ENCODE results near the gene SMARCE1. TPM values are rescaled to one million over a fixed set of nuclear protein-coding genes. Genes with fewer than 3 reads are reported as not detected.

SMARCE1 gene
- total RNA-seq, 2 donors from 2014 or later = 98.1 to 114 TPM

GRCh38 chr17:40613467-40614154, 34.0 kb downstream of the SMARCE1 start:
- ATAC-seq (replicated peaks in 1 of 2) (no peak), DNase-seq (no peak)
- Mint-ChIP-seq H3K4me3 (peak overlapping the region; percentile 78 to 79), H3K36me3 (ENCODE audit: insufficient read depth in 2 of 2) (no peaks in the 10 kb centered on the region), H3K4me1 (ENCODE audit: low read depth) (peaks cover 96% of the 10 kb centered on the region), H3K27me3 (ENCODE audit: low read depth) (no peaks in the 10 kb centered on the region), H3K9me3 (no peaks in the 10 kb centered on the region), H3K27ac (peak overlapping the region; percentile 83)

- peak; percentile 55 to 69 for DNase-seq
- no peaks in the 10 kb centered on the region for H3K36me3 Mint-ChIP-seq (ENCODE audit: insufficient read depth in 2 of 2)
- H3K9me3 Mint-ChIP-seq = no peaks in the 10 kb centered on the region
- H3K27ac Mint-ChIP-seq = peak overlapping the region; percentile 83
- H3K4me3 Mint-ChIP-seq = peak overlapping the region; percentile 78 to 79
- peak in 1 of 2 donors; percentile 12 for ATAC-seq (replicated peaks in 1 of 2)
- peaks cover 100% of the 10 kb centered on the region for H3K4me1 Mint-ChIP-seq (ENCODE audit: low read depth)
- H3K27me3 Mint-ChIP-seq (ENCODE audit: low read depth) = no peaks in the 10 kb centered on the region
Observed at GRCh38 chr17:40612599-40613244, 34.9 kb downstream of the SMARCE1 start.

- H3K4me1 Mint-ChIP-seq (ENCODE audit: low read depth) = peaks cover 100% of the 10 kb centered on the region
- H3K4me3 Mint-ChIP-seq = peak overlapping the region; percentile 78 to 82
- no peaks in the 10 kb centered on the region for H3K27me3 Mint-ChIP-seq (ENCODE audit: low read depth)
- DNase-seq (no peak), ATAC-seq (replicated peaks in 1 of 2) (no peak)
- H3K27ac Mint-ChIP-seq = peak overlapping the region; percentile 84
- no peaks in the 10 kb centered on the region for H3K36me3 Mint-ChIP-seq (ENCODE audit: insufficient read depth in 2 of 2)
- H3K9me3 Mint-ChIP-seq = no peaks in the 10 kb centered on the region
Observed at GRCh38 chr17:40611840-40612474, 35.7 kb downstream of the SMARCE1 start.

- peak overlapping the region; percentile 93 for H3K27ac Mint-ChIP-seq
- ATAC-seq (replicated peaks in 1 of 2) (peak; percentile 29 to 44), DNase-seq (peak in 1 of 2 donors; percentile 47)
- H3K4me3 Mint-ChIP-seq = peak overlapping the region; percentile 78 to 82
- H3K27me3 Mint-ChIP-seq (ENCODE audit: low read depth) = no peaks in the 10 kb centered on the region
- peaks cover 100% of the 10 kb centered on the region for H3K4me1 Mint-ChIP-seq (ENCODE audit: low read depth)
- H3K9me3 Mint-ChIP-seq = no peaks in the 10 kb centered on the region
- no peaks in the 10 kb centered on the region for H3K36me3 Mint-ChIP-seq (ENCODE audit: insufficient read depth in 2 of 2)
Observed at GRCh38 chr17:40610359-40610758, 37.3 kb downstream of the SMARCE1 start.

GRCh38 chr17:40608061-40608581, 39.5 kb downstream of the SMARCE1 start:
- H3K9me3 Mint-ChIP-seq = no peaks in the 10 kb centered on the region
- H3K27me3 Mint-ChIP-seq (ENCODE audit: low read depth) = no peaks in the 10 kb centered on the region
- no peaks in the 10 kb centered on the region for H3K36me3 Mint-ChIP-seq (ENCODE audit: insufficient read depth in 2 of 2)
- H3K4me1 Mint-ChIP-seq (ENCODE audit: low read depth) = peaks cover 99% of the 10 kb centered on the region
- H3K27ac Mint-ChIP-seq = peak overlapping the region; percentile 71
- H3K4me3 Mint-ChIP-seq = peak overlapping the region; percentile 74 to 76
- peak; percentile 56 to 59 for DNase-seq
- ATAC-seq (replicated peaks in 1 of 2) = peak; percentile 70 to 71

- DNase-seq = peak; percentile 66
- peak; percentile 26 to 34 for ATAC-seq (replicated peaks in 1 of 2)
- no peaks in the 10 kb centered on the region for H3K9me3 Mint-ChIP-seq
- peaks cover 99% of the 10 kb centered on the region for H3K4me1 Mint-ChIP-seq (ENCODE audit: low read depth)
- peak overlapping the region; percentile 74 to 76 for H3K4me3 Mint-ChIP-seq
- H3K36me3 Mint-ChIP-seq (ENCODE audit: insufficient read depth in 2 of 2) = no peaks in the 10 kb centered on the region
- H3K27me3 Mint-ChIP-seq (ENCODE audit: low read depth) = no peaks in the 10 kb centered on the region
- peak overlapping the region; percentile 71 for H3K27ac Mint-ChIP-seq
Observed at GRCh38 chr17:40607641-40608040, 40.0 kb downstream of the SMARCE1 start.

GRCh38 chr17:40606548-40607353, 40.9 kb downstream of the SMARCE1 start:
- Mint-ChIP-seq H3K4me3 (peak overlapping the region; percentile 79 to 82), H3K4me1 (ENCODE audit: low read depth) (peaks cover 99% of the 10 kb centered on the region), H3K36me3 (ENCODE audit: insufficient read depth in 2 of 2) (no peaks in the 10 kb centered on the region), H3K9me3 (no peaks in the 10 kb centered on the region), H3K27me3 (ENCODE audit: low read depth) (no peaks in the 10 kb centered on the region), H3K27ac (no peak overlapping the region)
- ATAC-seq (replicated peaks in 1 of 2) (no peak), DNase-seq (no peak)

- peaks cover 99% of the 10 kb centered on the region for H3K4me1 Mint-ChIP-seq (ENCODE audit: low read depth)
- H3K4me3 Mint-ChIP-seq = peak overlapping the region; percentile 79 to 82
- H3K9me3 Mint-ChIP-seq = no peaks in the 10 kb centered on the region
- DNase-seq (peak; percentile 78 to 86), ATAC-seq (replicated peaks in 1 of 2) (peak; percentile 65 to 68)
- H3K27me3 Mint-ChIP-seq (ENCODE audit: low read depth) = no peaks in the 10 kb centered on the region
- H3K27ac Mint-ChIP-seq = peak overlapping the region; percentile 84
- no peaks in the 10 kb centered on the region for H3K36me3 Mint-ChIP-seq (ENCODE audit: insufficient read depth in 2 of 2)
Observed at GRCh38 chr17:40605306-40605705, 42.3 kb downstream of the SMARCE1 start.

GRCh38 chr17:40604327-40605080, 43.1 kb downstream of the SMARCE1 start:
- Mint-ChIP-seq H3K36me3 (ENCODE audit: insufficient read depth in 2 of 2) (no peaks in the 10 kb centered on the region), H3K9me3 (no peaks in the 10 kb centered on the region), H3K27me3 (ENCODE audit: low read depth) (no peaks in the 10 kb centered on the region), H3K27ac (peak overlapping the region; percentile 84), H3K4me3 (peak overlapping the region; percentile 79 to 82), H3K4me1 (ENCODE audit: low read depth) (peaks cover 99% of the 10 kb centered on the region)
- DNase-seq = no peak
- ATAC-seq (replicated peaks in 1 of 2) = peak in 1 of 2 donors; percentile 1

GRCh38 chr17:40602445-40603443, 44.9 kb downstream of the SMARCE1 start:
- peak overlapping the region; percentile 79 to 82 for H3K4me3 Mint-ChIP-seq
- peak overlapping the region; percentile 86 for H3K27ac Mint-ChIP-seq
- H3K36me3 Mint-ChIP-seq (ENCODE audit: insufficient read depth in 2 of 2) = no peaks in the 10 kb centered on the region
- ATAC-seq (replicated peaks in 1 of 2) (peak; percentile 51 to 57), DNase-seq (peak; percentile 82 to 93)
- H3K4me1 Mint-ChIP-seq (ENCODE audit: low read depth) = peaks cover 99% of the 10 kb centered on the region
- H3K9me3 Mint-ChIP-seq = no peaks in the 10 kb centered on the region
- H3K27me3 Mint-ChIP-seq (ENCODE audit: low read depth) = no peaks in the 10 kb centered on the region

GRCh38 chr17:40600486-40601046, 47.1 kb downstream of the SMARCE1 start:
- Mint-ChIP-seq H3K36me3 (ENCODE audit: insufficient read depth in 2 of 2) (peaks cover 7 to 13% of the 10 kb centered on the region in 2 donors), H3K27ac (peak overlapping the region; percentile 87), H3K4me3 (peak overlapping the region; percentile 68 to 79), H3K9me3 (peaks cover 3 to 7% of the 10 kb centered on the region in 2 donors), H3K4me1 (ENCODE audit: low read depth) (peaks cover 99% of the 10 kb centered on the region), H3K27me3 (ENCODE audit: low read depth) (no peaks in the 10 kb centered on the region)
- DNase-seq (no peak), ATAC-seq (replicated peaks in 1 of 2) (no peak)
